ENCODE measurements around the gene LSM3.
A peak's percentile ranks its signal among the peaks of the same experiment; 100 is the strongest.

Gene LSM3

GRCh38 chr3:14178247-14179113 lies at the start of gene LSM3, which contains the start of gene XPC:
Gene LSM3, plus strand, starts transcription at chr3:14178817. Its CDS starts 44 bp downstream, at chr3:14178861.
Gene XPC, minus strand, starts transcription at chr3:14178601. Its CDS starts 33 bp downstream, at chr3:14178568.
- Histone ChIP-seq H3K9me3 (ENCODE audit: control insufficient read depth, insufficient read depth, low read length) (no peaks in the 10 kb centered on the region), H3K9ac (ENCODE audit: low read depth, low read length) (peak within 1 kb of the TSS; percentile 98), H3K36me3 (ENCODE audit: insufficient read depth, low read length) (peaks cover 6% of the 10 kb centered on the region), H3K4me1 (ENCODE audit: insufficient read depth, low read length) (peaks cover 20% of the 10 kb centered on the region)

- Histone ChIP-seq H3K9ac (ENCODE audit: low read depth, low read length) (no peak overlapping the region), H3K9me3 (ENCODE audit: control insufficient read depth, insufficient read depth, low read length) (no peaks in the 10 kb centered on the region), H3K4me1 (ENCODE audit: insufficient read depth, low read length) (peaks cover 10% of the 10 kb centered on the region), H3K36me3 (ENCODE audit: insufficient read depth, low read length) (peaks cover 12% of the 10 kb centered on the region)
Observed at GRCh38 chr3:14129296-14129695, 49.3 kb upstream of the LSM3 start.

GRCh38 chr3:14130230-14130629 lies 48.4 kb upstream of the LSM3 start:
- Histone ChIP-seq H3K9me3 (ENCODE audit: control insufficient read depth, insufficient read depth, low read length) (no peaks in the 10 kb centered on the region), H3K4me1 (ENCODE audit: insufficient read depth, low read length) (peaks cover 10% of the 10 kb centered on the region), H3K9ac (ENCODE audit: low read depth, low read length) (no peak overlapping the region), H3K36me3 (ENCODE audit: insufficient read depth, low read length) (peaks cover 19% of the 10 kb centered on the region)

- H3K36me3 ChIP-seq (ENCODE audit: insufficient read depth, low read length): peaks cover 19% of the 10 kb centered on the region
- no peak overlapping the region for H3K9ac ChIP-seq (ENCODE audit: low read depth, low read length)
- H3K4me1 ChIP-seq (ENCODE audit: insufficient read depth, low read length): peaks cover 10% of the 10 kb centered on the region
- no peaks in the 10 kb centered on the region for H3K9me3 ChIP-seq (ENCODE audit: control insufficient read depth, insufficient read depth, low read length)
Observed at GRCh38 chr3:14130707-14131106, 47.9 kb upstream of the LSM3 start.

GRCh38 chr3:14131134-14131533 lies 47.5 kb upstream of the LSM3 start:
- no peaks in the 10 kb centered on the region for H3K9me3 ChIP-seq (ENCODE audit: control insufficient read depth, insufficient read depth, low read length)
- H3K4me1 ChIP-seq (ENCODE audit: insufficient read depth, low read length): peaks cover 8% of the 10 kb centered on the region
- H3K9ac ChIP-seq (ENCODE audit: low read depth, low read length): no peak overlapping the region
- H3K36me3 ChIP-seq (ENCODE audit: insufficient read depth, low read length): peaks cover 19% of the 10 kb centered on the region

GRCh38 chr3:14132120-14132519 lies 46.5 kb upstream of the LSM3 start:
- no peaks in the 10 kb centered on the region for H3K9me3 ChIP-seq (ENCODE audit: control insufficient read depth, insufficient read depth, low read length)
- no peaks in the 10 kb centered on the region for H3K4me1 ChIP-seq (ENCODE audit: insufficient read depth, low read length)
- H3K36me3 ChIP-seq (ENCODE audit: insufficient read depth, low read length): peaks cover 19% of the 10 kb centered on the region
- no peak overlapping the region for H3K9ac ChIP-seq (ENCODE audit: low read depth, low read length)

GRCh38 chr3:14132689-14133088 lies 45.9 kb upstream of the LSM3 start:
- H3K36me3 ChIP-seq (ENCODE audit: insufficient read depth, low read length): peaks cover 19% of the 10 kb centered on the region
- no peak overlapping the region for H3K9ac ChIP-seq (ENCODE audit: low read depth, low read length)
- no peaks in the 10 kb centered on the region for H3K9me3 ChIP-seq (ENCODE audit: control insufficient read depth, insufficient read depth, low read length)
- H3K4me1 ChIP-seq (ENCODE audit: insufficient read depth, low read length): no peaks in the 10 kb centered on the region

- H3K9me3 ChIP-seq (ENCODE audit: control insufficient read depth, insufficient read depth, low read length): no peaks in the 10 kb centered on the region
- H3K4me1 ChIP-seq (ENCODE audit: insufficient read depth, low read length): no peaks in the 10 kb centered on the region
- peaks cover 19% of the 10 kb centered on the region for H3K36me3 ChIP-seq (ENCODE audit: insufficient read depth, low read length)
- H3K9ac ChIP-seq (ENCODE audit: low read depth, low read length): no peak overlapping the region
Observed at GRCh38 chr3:14133188-14133800, 45.3 kb upstream of the LSM3 start.

- no peak overlapping the region for H3K9ac ChIP-seq (ENCODE audit: low read depth, low read length)
- H3K4me1 ChIP-seq (ENCODE audit: insufficient read depth, low read length): no peaks in the 10 kb centered on the region
- H3K36me3 ChIP-seq (ENCODE audit: insufficient read depth, low read length): peaks cover 16% of the 10 kb centered on the region
- no peaks in the 10 kb centered on the region for H3K9me3 ChIP-seq (ENCODE audit: control insufficient read depth, insufficient read depth, low read length)
Observed at GRCh38 chr3:14133876-14134275, 44.7 kb upstream of the LSM3 start.

- H3K36me3 ChIP-seq (ENCODE audit: insufficient read depth, low read length): peaks cover 14% of the 10 kb centered on the region
- no peaks in the 10 kb centered on the region for H3K4me1 ChIP-seq (ENCODE audit: insufficient read depth, low read length)
- no peak overlapping the region for H3K9ac ChIP-seq (ENCODE audit: low read depth, low read length)
- H3K9me3 ChIP-seq (ENCODE audit: control insufficient read depth, insufficient read depth, low read length): no peaks in the 10 kb centered on the region
Observed at GRCh38 chr3:14134291-14134690, 44.3 kb upstream of the LSM3 start.

GRCh38 chr3:14135581-14135980 lies 43.0 kb upstream of the LSM3 start:
- no peaks in the 10 kb centered on the region for H3K9me3 ChIP-seq (ENCODE audit: control insufficient read depth, insufficient read depth, low read length)

GRCh38 chr3:14137004-14137403 lies 41.6 kb upstream of the LSM3 start:
- no peaks in the 10 kb centered on the region for H3K4me1 ChIP-seq (ENCODE audit: insufficient read depth, low read length)
- peaks cover 8% of the 10 kb centered on the region for H3K36me3 ChIP-seq (ENCODE audit: insufficient read depth, low read length)
- no peak overlapping the region for H3K9ac ChIP-seq (ENCODE audit: low read depth, low read length)
- no peaks in the 10 kb centered on the region for H3K9me3 ChIP-seq (ENCODE audit: control insufficient read depth, insufficient read depth, low read length)

More at GRCh38 chr3:14135581-14135980, 43.0 kb upstream of the LSM3 start:
- Histone ChIP-seq H3K9ac (ENCODE audit: low read depth, low read length) (no peak overlapping the region), H3K36me3 (ENCODE audit: insufficient read depth, low read length) (peaks cover 12% of the 10 kb centered on the region), H3K4me1 (ENCODE audit: insufficient read depth, low read length) (no peaks in the 10 kb centered on the region)

- Histone ChIP-seq H3K9ac (ENCODE audit: low read depth, low read length) (no peak overlapping the region), H3K4me1 (ENCODE audit: insufficient read depth, low read length) (no peaks in the 10 kb centered on the region; the same call in 1 of the 2 replicates), H3K36me3 (ENCODE audit: insufficient read depth, low read length) (peaks cover 12% of the 10 kb centered on the region), H3K9me3 (ENCODE audit: control insufficient read depth, insufficient read depth, low read length) (no peaks in the 10 kb centered on the region)
Observed at GRCh38 chr3:14137445-14137844, 41.2 kb upstream of the LSM3 start.

GRCh38 chr3:14138109-14138877 lies 40.3 kb upstream of the LSM3 start:
- Histone ChIP-seq H3K4me1 (ENCODE audit: insufficient read depth, low read length) (peaks cover 6% of the 10 kb centered on the region), H3K9ac (ENCODE audit: low read depth, low read length) (no peak overlapping the region), H3K9me3 (ENCODE audit: control insufficient read depth, insufficient read depth, low read length) (no peaks in the 10 kb centered on the region), H3K36me3 (ENCODE audit: insufficient read depth, low read length) (peaks cover 12% of the 10 kb centered on the region)
